Osteoblast (primary cell): ENCODE measurements around the gene TIMM50. TPM values are rescaled to one million over a fixed set of nuclear protein-coding genes. Genes with fewer than 3 reads are reported as not detected.

Experiments
- DNase-seq: peaks from one replicate; pipeline ENCODE4 v3.0.0; 2011; ENCODE audit warnings: low spot score, mixed read lengths; ENCODE audit not compliant: insufficient read length; ENCODE audit errors: missing footprints
- H2AFZ ChIP-seq: 2 replicates; pipeline ENCODE4 v1.6.0; 2011; ENCODE audit warnings: mild to moderate bottlenecking, low read length
- H3K27ac ChIP-seq: 2 replicates; pipeline ENCODE4 v1.5.1; 2011; ENCODE audit warnings: mild to moderate bottlenecking, low read depth, low read length, moderate library complexity
- H3K27me3 ChIP-seq: 2 replicates; pipeline ENCODE4 v1.6.0; 2012; ENCODE audit warnings: mild to moderate bottlenecking, control low read depth, inconsistent platforms, low read length, moderate library complexity; ENCODE audit not compliant: insufficient read depth
- H3K36me3 ChIP-seq: 2 replicates; pipeline ENCODE4 v1.5.1; 2011; ENCODE audit warnings: mild to moderate bottlenecking, low read length, control low read depth, moderate library complexity; ENCODE audit not compliant: insufficient read depth
- H3K4me1 ChIP-seq: 2 replicates; pipeline ENCODE4 v1.5.1; 2011; ENCODE audit warnings: mild to moderate bottlenecking, low read length, control low read depth, moderate library complexity; ENCODE audit not compliant: insufficient read depth
- H3K4me2 ChIP-seq: 2 replicates; pipeline ENCODE4 v1.6.0; 2011; ENCODE audit warnings: mild to moderate bottlenecking, low read length; ENCODE audit not compliant: insufficient read depth
- H3K4me3 ChIP-seq: fragments of 200-600 bp; sonication (generic); 3 replicates; pipeline ENCODE4 v1.5.1; 2012; ENCODE audit warnings: mild to moderate bottlenecking, low read length, inconsistent platforms; ENCODE audit not compliant: insufficient read depth
- H3K79me2 ChIP-seq: 2 replicates; pipeline ENCODE4 v1.6.0; 2012; ENCODE audit warnings: mild to moderate bottlenecking, low read length, control low read depth, inconsistent platforms; ENCODE audit not compliant: insufficient read depth
- H3K9me3 ChIP-seq: 2 replicates; pipeline ENCODE4 v1.5.1; 2011; ENCODE audit warnings: low read depth, low read length, control low read depth
- H4K20me1 ChIP-seq: 2 replicates; pipeline ENCODE4 v1.6.0; 2012; ENCODE audit warnings: mild to moderate bottlenecking, low read length, control low read depth; ENCODE audit not compliant: insufficient read depth
- total RNA-seq: library from RNA; depleted of rRNA; stranded (reverse); fragments of >200 nt; gene quantifications from 2 replicates; pipeline ENCODE4 v1.2.3, GENCODE V29; 2012
- TF ChIP-seq, protein P1 (sequence below): IDR thresholded peaks from 2 replicates; pipeline ENCODE4 v1.5.1; 2011; ENCODE audit warnings: mild to moderate bottlenecking, low read depth, low read length, moderate library complexity; ENCODE audit errors: extremely low read depth

TIMM50 gene
- total RNA-seq = 29.8 and 36.9 TPM in 2 replicates

- peak within 1 kb of the TSS; percentile 97 for H3K4me2 ChIP-seq
- no peaks in the 10 kb centered on the region for H3K9me3 ChIP-seq
- peaks cover 13% of the 10 kb centered on the region for H3K4me1 ChIP-seq
- peak within 1 kb of the TSS; percentile 100 for H3K4me3 ChIP-seq
- TF ChIP-seq, protein P1, sequence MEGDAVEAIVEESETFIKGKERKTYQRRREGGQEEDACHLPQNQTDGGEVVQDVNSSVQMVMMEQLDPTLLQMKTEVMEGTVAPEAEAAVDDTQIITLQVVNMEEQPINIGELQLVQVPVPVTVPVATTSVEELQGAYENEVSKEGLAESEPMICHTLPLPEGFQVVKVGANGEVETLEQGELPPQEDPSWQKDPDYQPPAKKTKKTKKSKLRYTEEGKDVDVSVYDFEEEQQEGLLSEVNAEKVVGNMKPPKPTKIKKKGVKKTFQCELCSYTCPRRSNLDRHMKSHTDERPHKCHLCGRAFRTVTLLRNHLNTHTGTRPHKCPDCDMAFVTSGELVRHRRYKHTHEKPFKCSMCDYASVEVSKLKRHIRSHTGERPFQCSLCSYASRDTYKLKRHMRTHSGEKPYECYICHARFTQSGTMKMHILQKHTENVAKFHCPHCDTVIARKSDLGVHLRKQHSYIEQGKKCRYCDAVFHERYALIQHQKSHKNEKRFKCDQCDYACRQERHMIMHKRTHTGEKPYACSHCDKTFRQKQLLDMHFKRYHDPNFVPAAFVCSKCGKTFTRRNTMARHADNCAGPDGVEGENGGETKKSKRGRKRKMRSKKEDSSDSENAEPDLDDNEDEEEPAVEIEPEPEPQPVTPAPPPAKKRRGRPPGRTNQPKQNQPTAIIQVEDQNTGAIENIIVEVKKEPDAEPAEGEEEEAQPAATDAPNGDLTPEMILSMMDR = no peak
- H3K27me3 ChIP-seq = no peaks in the 10 kb centered on the region
- peak within 1 kb of the TSS; percentile 98 for H2AFZ ChIP-seq
- peak; percentile 99 for DNase-seq
- peak within 1 kb of the TSS; percentile 92 for H3K27ac ChIP-seq
- peaks cover 31% of the 10 kb centered on the region for H3K79me2 ChIP-seq
- H3K36me3 ChIP-seq = peaks cover 24% of the 10 kb centered on the region
- peaks cover 3% of the 10 kb centered on the region for H4K20me1 ChIP-seq
These were observed at the start of gene TIMM50 for GRCh38 chr19:39480337-39481228. TSS of gene TIMM50 (plus strand) at chr19:39480838. CDS start at chr19:39480854, 16 bp downstream.

DNA sequence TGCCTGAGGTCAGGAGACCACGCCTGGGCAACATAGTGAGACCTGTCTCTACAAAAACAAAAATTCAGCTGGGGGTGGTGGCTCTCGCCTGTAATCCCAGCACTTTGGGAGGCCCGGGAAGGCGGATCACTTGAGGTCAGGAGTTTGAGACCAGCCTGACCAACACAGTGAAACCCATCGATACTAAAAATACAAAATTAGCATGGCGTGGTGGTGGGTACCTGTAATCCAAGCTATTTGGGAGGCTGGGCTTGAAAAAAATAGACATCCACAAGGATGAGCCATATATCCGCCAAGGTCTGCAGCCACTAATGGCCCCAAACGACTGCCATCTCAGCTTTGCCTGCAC is 48.0 kb upstream of the TIMM50 start:
- H3K27ac ChIP-seq = peak overlapping the region; percentile 96
- H3K36me3 ChIP-seq = peaks cover 30% of the 10 kb centered on the region
- H4K20me1 ChIP-seq = peaks cover 20% of the 10 kb centered on the region
- no peaks in the 10 kb centered on the region for H3K27me3 ChIP-seq
- peak; percentile 31 for DNase-seq
- no peak overlapping the region for H2AFZ ChIP-seq
- TF ChIP-seq, protein P1 = no peak
- no peak overlapping the region for H3K4me3 ChIP-seq
- no peak overlapping the region for H3K4me2 ChIP-seq
- peaks cover 29% of the 10 kb centered on the region for H3K79me2 ChIP-seq
- no peaks in the 10 kb centered on the region for H3K9me3 ChIP-seq
- H3K4me1 ChIP-seq = peaks cover 42% of the 10 kb centered on the region

- H3K4me2 ChIP-seq = peak overlapping the region; percentile 88
- H4K20me1 ChIP-seq = peaks cover 20% of the 10 kb centered on the region
- peaks cover 29% of the 10 kb centered on the region for H3K79me2 ChIP-seq
- H3K27ac ChIP-seq = peak overlapping the region; percentile 96
- H2AFZ ChIP-seq = no peak overlapping the region
- TF ChIP-seq, protein P1 = no peak
- peaks cover 34% of the 10 kb centered on the region for H3K4me1 ChIP-seq
- peaks cover 30% of the 10 kb centered on the region for H3K36me3 ChIP-seq
- no peaks in the 10 kb centered on the region for H3K27me3 ChIP-seq
- DNase-seq = peak; percentile 26
- H3K4me3 ChIP-seq = no peak overlapping the region
- no peaks in the 10 kb centered on the region for H3K9me3 ChIP-seq
These were observed 47.1 kb upstream of the TIMM50 start for GRCh38 chr19:39433480-39434079.
